GM21576 (cell line): ENCODE data around the gene RBM47.
A peak's percentile ranks its signal among the peaks of the same experiment; 100 is the strongest.
"Not testable (repeated sequence)": the region's sequence is repeated elsewhere in the genome, so short reads cannot be mapped to it uniquely, and the experiment has no call there.

Source experiments
- ATAC-seq: cut with Tn5 transposase; IDR thresholded peaks from one replicate; pipeline ENCODE4 v1.9.1; 2021; ENCODE audit warnings: mild to moderate bottlenecking, moderate library complexity; ENCODE audit not compliant: unreplicated experiment

The RBM47 gene

DNA sequence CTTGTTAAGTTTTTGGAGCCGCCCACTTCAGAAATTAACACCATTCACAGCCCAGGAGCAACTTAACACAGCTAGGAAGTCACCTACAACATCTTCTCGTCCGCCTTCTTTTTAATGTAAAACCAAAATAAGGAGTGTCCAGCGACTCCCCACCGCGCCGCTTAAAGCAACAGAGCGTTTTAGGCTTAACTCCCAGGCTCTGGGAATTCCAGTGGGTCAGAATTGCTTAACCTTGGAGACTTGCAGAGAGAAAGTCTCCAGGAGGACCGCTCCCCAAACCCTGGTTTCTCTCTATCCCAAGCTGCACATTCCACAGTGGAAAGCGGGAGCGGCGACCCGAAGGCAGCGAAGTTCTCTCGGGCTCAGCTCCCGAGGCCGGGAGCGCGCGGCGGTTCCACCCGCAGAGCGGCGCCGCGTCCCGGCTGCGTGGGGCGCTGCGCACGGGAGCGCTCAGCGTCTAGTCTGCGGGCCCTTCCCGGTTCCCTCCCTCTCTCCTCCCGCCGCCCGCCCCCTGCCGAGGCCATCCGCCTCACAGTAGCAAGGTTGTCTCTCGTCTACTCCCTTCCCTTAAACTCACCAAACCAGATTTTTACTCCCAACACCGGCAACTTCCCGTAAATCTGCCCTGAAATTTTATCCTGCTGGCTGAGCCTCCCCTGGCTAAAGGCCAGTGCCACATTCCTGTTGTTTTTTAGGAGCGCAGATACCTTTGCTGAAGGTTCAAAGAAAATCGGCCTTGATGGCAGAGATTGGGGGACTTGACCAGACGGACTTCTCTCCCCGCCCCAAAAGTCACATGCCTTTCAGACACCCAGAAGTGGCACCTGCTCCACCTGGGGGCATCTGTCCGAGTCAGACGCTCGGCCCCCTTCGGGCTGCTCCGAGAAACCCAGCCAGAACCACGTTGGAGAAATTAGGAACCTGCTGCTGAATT, at the start of gene RBM47:
Gene RBM47, minus strand, starts transcription at position 464 of the 934 bp plus-strand sequence. CDS start 190,971 bp downstream, outside the sequence.
- ATAC-seq = peak; percentile 41

DNA sequence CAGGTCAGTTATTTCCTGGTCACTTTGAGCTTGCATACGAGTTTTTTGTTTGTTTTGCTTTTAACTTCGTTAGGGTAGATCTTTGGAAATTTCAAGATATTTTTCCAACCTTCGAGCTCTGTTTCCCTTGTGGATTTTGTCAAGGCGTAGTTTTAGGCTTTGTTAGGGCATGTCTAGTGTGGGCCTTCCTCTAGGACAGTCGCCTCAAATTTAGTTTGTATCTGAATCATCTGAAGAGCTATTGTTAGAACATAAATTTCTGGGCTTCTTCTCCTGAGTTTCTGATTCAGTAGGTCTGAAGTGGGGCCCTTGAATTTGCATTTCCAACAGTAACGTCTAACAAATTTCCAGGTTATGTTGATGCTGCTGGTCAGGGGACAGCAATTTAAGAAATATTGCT, 48.8 kb upstream of the RBM47 start:
- ATAC-seq = no peak

DNA sequence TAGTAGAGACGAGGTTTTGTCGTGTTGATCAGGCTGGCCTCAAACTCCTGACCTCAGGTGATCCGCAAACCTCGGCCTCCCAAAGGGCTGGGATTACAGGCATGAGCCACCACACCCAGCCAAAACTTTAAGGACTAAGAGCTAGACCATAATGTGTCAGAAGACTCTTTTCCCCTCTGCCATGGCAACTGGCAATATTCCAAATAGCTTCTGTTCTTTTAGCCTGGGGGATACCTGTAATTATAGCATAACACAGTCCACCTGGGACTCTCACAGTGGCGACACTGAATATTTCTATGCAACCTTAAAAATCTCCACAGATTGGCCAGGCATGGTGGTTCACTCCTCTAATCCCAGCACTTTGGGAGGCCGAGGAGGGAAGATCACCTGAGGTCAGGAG, 45.5 kb upstream of the RBM47 start:
- no peak for ATAC-seq

DNA sequence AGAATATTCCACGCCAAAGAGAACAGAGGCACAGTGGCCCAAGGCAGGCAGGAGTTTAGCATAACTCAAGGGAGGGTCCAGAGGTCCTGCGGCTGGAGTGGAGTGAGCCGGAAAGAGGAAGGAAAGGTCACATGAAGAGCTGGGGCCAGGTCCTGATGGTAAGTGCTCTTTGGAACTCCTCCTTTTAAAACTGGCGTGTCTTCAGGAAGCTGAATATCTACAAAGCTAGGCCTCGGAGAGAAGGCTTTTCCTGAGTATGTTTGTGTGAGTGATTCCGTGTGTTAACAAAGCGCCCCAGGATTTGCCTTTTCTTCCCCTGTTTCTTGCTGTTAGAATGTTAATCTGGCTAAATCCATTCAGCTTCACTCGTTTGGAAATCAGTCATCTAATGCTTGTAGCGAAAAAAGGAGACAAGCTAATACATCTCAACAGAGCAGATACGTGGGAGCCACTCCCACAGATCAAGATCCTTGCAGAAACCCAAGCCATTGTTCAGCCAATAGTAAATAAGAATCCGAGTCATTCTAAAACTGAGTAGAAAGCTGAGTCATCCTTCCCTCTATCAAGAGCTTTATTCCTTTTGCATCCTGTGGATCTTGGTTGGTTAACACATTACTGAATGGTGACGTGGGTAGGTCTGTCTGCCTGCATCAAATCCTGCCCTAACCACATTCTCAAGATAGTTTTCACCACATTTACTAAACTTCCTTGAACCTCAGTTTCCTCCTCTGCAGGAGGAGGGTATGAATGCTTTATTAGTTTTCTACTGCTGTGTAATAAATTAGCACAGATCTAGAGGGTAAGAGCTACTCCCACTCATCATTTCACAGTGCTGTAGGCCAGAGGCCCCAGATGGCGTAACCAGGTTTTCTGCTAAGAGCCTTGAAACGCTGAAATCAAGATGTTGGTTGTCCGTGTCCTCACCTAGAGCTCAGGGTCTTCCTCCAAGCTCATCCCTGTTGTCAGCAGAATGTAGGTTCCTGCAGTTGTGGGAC, 43.2 kb upstream of the RBM47 start:
- ATAC-seq = peak; percentile 69

DNA sequence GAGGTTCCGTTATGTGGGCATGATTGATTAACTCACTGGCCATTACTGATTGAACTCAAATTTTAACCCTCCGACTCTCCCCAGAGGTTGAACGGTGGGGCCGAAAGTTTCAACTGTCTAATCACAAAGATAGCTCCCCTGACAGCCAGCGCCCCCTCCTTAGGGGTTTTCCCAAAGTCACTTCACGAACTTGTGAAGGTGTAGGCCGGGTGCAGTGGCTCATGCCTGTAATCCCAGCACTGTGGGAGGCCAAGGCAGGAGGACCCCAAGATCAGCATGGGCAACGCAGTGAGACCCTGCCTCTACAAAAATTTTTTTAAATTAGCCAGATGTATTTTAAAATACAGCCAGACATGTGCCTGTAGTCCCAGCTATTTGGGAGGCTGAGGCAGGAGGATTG, 39.8 kb upstream of the RBM47 start:
- no peak for ATAC-seq

DNA sequence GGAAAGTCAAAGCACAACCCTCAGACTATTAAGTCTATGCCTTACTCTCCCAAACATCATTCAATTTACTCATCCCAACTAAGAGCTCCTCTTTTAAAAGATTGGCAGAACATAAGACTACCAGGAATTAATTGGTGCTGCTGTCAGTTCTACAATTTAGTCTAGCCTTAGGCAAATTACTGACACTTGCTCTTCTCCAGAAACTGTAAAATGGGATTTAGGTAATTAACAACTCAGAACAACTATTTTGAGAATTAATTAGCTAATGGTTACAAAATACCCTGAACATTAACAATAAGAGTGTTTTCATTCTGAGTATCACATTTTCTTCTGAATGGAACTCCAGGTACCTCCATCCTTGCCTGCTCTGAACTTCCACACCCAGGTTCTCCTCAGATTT, 36.2 kb upstream of the RBM47 start:
- no peak for ATAC-seq

DNA sequence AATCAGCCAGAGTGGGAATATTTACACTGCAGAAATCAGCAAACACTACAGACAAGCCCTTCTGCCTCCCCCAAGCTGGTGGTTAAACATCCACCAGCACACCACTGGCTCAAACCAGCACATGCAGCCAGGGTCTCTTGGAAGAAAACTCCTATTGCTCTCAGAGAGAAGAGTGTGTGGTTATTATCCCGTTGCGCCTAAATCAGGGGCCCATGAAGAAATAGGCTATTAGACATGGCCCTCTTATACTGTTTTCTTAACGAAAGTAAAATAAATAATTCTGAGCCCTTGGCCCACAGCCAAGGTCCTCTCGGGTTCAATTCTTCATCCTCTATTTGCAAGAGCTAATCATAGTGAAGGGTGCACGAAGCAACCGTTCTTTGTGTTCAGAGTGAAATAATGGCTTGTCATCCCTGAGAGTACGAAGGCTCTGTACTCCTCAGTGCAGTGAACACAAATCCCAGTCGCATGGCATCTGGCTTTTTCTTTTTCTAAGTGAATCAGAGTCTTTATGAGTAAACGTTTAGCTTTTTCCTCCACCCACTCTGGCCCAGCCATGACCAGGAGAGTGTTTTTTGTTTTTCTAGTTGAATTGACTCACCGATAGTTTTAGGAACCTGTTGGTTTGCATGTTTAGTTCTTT, 33.4 kb upstream of the RBM47 start:
- ATAC-seq = peak; percentile 57

DNA sequence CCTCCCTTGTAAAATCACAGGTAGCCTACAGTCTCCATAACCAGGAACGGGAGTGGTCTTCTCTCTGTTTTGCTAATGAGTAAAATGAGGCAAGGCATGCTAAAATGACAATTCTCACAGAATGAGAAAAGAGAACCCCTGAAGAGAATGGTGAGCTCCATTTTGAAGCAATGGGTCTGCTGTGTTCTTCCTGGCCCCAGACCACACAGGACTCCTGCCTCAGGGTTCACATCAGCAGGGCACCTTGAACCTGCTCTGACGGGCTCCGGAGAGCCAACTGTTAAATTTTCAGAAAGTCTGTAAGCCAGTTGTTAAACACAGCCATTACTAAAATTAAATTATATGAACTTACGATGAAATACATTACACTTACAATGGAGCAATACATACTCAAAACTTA, 32.1 kb upstream of the RBM47 start:
- no peak for ATAC-seq

DNA sequence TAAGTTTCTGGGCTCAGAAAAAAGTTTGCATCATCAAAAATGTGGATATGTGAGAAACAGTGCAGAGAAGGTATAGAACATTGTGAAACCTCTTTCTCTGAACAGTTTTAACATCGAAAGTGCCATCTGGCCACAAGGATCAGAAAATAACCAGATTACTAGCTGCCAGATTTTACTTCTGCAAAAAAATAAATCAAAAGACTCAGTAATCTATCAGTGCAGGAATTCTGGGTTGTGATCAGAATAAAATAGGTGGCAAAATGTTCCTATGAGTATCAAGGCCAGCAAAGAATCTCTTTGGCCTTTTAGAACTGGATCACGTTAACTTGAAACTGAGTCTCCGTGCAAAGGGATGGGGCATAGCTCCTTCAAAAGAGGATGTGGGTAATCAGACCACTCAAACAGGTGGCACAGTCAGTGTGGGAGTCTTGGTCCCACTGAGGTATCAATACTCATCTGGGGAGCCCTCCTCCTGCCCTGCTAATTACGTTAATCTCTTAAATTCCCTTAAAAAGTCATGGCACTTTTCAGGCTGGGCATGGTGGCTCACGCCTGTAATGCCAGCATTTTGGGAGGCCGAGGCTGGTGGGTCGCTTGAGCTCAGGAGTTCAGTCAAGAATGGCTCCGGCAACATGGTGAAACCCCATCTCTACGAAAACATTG, 26.7 kb upstream of the RBM47 start:
- ATAC-seq = peak; percentile 83

DNA sequence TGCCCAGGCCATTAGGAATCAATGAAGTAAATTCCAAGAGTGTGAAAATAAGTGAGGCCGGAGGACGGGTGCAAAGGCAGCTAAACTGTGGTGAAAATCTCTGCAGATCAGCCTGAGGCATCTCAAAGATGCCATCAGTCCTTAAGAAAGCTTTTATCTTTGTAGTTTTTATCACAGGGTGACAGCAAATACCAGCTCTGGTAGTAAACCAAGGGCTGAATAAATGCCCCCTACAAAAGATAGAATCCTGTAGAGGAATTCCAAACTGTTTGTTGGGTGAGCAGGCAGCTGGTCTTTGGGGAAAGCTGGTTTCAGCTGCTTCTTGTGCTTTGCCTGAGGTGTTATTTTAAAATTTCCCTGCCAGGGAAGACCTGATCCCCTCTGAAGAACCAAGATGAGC, 21.6 kb upstream of the RBM47 start:
- no peak for ATAC-seq

DNA sequence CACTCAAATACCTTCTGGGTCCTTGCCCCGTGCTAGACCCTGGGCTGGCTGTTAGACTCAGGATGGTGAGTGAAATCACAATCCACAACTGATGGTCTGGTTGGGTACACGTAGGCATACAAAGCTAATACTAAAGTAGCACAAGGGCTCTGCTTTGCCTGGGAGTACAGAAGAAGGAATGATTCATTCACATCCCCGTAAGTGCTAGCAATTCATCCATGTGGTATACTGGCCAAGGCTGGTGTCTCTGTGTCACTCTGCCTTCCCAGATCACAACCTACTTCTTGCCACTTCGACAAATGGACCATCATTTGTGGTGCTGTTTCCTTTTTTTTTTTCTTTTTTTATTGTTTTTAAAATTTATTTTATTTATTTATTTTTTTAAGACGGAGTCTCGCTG, 19.7 kb upstream of the RBM47 start:
- no peak for ATAC-seq

DNA sequence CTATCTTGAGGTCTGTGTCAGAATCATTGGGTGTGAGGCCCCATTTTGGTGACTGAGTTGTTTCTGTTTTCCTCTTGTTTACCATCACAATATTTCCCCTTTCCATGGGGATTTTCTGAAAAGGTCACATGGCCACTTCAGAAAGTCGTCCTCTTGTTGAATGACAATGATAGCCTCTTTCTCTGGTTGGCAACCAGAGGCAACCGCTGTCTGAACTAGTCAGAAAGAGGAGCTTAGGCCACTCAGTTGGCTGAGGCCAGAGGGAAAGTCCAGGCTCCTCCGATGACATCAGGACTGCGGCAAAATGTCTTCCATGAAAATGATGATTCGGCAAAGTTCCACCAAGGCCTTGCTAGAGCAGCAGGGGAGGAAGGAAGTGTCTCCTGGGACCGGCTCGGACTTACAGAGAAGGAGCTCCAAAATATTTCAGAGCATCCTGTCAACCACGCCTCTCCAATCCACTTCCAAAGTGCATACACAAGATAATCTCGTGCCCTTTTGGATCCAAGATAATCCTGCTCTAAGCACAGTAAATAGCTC, 19.1 kb upstream of the RBM47 start:
- ATAC-seq = no peak

DNA sequence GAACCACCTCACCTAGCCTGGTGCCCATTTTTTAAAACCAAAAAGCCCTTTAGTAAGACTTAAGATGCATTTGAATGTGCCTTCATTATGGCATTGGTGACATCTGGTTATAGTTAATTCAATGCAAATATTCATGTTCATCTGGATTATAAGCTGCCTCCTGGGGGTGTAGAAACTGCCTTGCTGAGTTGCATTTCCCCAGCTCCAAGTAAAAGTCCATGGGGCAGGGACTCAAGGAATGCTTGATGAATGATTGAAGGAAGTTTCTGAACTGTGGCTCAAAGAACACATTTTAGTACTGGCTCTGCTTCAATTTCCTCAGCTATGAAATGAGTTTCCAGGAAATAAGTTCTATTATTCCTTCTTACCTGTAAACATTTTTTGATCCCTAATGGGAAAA, 18.5 kb upstream of the RBM47 start:
- ATAC-seq = no peak

DNA sequence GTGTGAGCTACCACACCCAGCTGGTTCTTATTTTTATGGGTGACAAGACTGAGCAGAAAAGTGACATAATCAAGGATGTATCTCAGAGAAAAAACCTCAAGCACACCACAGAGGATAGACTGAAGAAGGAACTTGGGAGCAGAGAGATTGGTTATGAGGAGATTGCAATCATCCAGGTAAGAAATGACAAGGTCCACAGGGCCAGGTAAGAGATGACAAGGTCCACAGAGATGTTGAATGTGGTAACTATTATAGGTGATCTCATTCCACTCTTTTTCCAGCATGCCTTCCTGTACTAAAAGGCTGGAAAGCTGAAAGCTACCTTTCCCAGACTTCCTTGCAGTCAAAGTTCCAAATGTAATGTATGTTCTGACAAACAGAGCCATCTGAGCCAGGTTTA, 15.9 kb upstream of the RBM47 start:
- no peak for ATAC-seq

DNA sequence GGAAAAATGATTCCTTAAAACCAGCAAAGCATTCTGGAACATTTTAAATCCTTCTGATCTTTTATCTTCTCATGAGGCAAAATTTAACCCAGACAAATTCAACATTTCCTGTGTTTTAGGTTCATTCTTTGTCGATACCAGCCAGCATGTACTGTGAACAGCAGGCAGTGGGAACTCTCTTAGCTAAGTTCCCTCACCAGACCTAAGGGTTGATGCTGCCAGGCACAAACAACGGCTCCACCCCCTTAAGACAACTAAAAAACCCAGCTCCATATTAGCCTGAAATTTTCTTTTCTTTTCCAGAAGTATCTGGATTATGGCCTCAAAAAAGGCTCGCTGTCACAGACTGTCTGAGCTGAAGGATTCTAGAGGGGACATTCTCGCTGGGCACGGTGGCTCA, 2.4 kb upstream of the RBM47 start:
- no peak for ATAC-seq

DNA sequence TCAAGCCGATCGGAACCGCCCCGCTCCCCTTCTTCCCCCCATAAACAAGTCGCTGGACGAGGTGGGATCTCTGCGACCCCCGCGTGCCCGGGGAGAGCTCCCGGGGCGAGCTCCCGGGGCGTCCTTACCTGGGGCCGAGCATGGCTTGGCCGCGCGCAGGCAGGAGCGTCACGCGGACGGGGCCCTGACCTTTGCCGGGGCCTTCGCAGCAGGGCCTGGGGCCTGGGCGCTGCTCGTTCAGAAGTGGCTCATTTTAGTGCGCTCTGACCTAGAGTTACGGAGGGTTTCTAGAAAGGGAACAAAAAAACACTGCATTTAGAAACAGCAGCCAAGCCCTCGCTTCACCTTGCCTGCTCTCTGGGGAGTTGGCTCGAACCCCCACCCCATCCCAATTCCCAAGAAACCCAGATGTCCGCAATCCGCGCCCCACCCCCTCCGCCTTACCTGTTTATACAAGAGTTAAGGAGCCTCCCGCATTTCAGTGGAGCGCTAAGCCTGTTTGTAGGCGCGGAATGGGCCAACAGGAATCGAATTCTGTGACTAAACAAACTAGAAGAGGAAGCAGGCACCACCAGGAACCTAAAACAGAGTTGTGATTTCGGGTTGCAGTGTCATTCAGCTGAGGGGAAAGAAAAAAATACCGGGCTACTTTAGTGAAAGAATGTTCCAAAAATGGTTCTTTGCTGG, 814 bp upstream of the RBM47 start:
- peak; percentile 44 for ATAC-seq

DNA sequence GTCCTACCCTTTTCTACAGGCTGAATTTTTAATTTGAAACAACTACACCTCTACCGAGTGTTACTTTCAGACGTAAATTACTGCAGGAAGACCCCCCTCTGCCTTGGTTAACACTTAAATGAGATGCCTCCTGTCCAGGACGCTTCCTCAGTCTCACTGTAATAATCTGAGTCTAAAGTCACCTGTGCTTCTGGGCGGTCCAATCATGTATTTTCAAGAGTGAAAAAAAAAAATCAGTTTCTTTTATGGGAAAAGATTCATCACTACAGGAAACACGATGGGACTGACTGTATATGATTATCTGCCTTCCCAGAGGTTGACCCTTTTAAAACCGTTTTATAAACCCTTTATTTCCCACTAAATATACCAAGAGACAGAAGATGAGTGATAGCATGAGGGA, 776 bp downstream of the RBM47 start:
- no peak for ATAC-seq

DNA sequence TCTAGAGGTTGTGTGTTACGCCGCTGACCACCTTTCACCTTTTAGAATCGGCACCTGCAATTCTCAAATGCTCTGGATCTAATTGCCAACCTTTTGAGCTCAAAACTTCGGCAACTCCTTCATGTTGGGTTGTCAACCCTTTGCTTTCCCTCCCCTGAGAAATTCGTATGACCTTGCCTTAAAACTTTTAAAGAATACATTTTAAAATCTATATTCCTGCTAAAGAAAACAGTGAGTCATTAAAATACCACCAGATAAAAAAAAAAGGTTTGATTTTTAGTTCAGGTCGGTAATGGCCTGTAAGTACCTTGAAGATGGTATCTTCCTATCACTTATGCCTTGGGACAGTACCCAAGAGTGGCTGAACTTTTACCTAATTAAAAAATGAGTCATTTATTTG, 1.3 kb downstream of the RBM47 start:
- not testable (repeated sequence) for ATAC-seq

DNA sequence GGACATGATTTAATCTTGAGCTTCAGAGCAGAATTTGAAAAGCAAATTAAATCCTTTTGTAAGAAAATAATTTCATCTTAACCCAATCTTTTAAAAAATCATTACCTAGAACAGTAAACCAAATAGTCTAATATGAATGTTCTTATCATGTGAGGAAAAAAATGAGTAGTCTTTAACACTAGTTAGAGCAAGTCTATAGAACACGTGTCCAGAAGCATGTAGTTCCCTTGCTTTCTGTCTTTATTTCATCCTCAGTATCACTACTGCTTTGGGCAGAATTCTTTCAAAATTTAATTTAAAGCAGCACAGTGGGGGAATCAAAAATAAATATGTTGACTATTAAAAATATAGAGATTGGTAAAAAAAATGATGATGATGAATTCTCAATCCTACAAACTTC, 2.1 kb downstream of the RBM47 start:
- no peak for ATAC-seq
